Measurements from ENCODE around the gene SIK3. TPM values are rescaled to one million over a fixed set of nuclear protein-coding genes. Genes with fewer than 3 reads are reported as not detected.

SIK3 gene
- total RNA-seq, 2 donors from 2014 or later, result 26.7 to 28.0 TPM

DNA sequence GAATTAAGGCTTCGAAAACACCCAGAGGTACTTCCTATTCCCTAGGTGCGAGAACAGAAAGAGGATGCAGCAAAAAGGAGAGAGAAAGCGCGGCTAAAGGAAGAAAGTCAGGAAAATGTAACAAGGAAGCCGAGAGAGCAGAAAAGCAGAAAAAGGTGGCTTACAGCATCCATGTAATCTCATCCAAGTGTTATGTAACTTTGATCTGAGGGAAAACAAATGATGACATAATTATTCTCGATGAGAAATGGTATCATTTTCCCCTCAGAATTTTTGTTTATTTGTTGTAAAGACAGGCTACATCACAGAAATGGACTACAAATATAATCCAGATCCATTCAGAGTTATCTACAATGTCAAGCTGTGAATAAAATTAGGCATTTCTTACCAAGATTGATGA lies 191.7 kb downstream of the SIK3 start:
- Histone ChIP-seq H3K9me3 (no peaks in the 10 kb centered on the region), H3K4me1 (no peaks in the 10 kb centered on the region), H3K9ac (ENCODE audit: low read depth in 2 of 2, low read length in 2 of 2) (no peak overlapping the region), H3K36me3 (no peaks in the 10 kb centered on the region), H3K27me3 (no peaks in the 10 kb centered on the region), H3K4me3 (no peak overlapping the region), H3K27ac (no peak overlapping the region)
- DNase-seq, result no peak
- TF ChIP-seq, protein P1, sequence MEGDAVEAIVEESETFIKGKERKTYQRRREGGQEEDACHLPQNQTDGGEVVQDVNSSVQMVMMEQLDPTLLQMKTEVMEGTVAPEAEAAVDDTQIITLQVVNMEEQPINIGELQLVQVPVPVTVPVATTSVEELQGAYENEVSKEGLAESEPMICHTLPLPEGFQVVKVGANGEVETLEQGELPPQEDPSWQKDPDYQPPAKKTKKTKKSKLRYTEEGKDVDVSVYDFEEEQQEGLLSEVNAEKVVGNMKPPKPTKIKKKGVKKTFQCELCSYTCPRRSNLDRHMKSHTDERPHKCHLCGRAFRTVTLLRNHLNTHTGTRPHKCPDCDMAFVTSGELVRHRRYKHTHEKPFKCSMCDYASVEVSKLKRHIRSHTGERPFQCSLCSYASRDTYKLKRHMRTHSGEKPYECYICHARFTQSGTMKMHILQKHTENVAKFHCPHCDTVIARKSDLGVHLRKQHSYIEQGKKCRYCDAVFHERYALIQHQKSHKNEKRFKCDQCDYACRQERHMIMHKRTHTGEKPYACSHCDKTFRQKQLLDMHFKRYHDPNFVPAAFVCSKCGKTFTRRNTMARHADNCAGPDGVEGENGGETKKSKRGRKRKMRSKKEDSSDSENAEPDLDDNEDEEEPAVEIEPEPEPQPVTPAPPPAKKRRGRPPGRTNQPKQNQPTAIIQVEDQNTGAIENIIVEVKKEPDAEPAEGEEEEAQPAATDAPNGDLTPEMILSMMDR (IDR thresholded peaks at IDR 0.05), result no peak
- intact Hi-C loops (cut with DNase I), result no loop called here

DNA sequence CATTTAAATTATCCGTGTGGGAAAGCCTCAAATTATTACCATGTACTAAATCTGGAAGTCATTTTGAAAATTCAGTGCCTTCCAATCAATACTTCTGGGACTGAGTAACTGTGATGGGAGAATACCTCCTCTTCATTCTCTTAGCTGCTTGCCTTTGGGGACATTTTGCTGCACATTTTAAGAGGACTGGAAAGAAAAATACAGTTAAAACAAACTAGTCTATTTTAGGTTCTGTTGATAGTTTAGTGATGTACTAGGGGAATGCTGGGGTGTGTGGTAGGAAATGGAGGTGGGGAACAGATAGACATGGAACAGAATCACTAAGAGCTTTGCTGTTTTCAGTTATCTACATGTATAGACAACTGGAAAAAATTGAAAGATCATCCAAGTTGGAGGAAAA lies 195.1 kb downstream of the SIK3 start:
- Histone ChIP-seq H3K27ac (no peak overlapping the region), H3K36me3 (no peaks in the 10 kb centered on the region), H3K9ac (ENCODE audit: low read depth in 2 of 2, low read length in 2 of 2) (no peak overlapping the region), H3K27me3 (no peaks in the 10 kb centered on the region), H3K9me3 (no peaks in the 10 kb centered on the region), H3K4me1 (no peaks in the 10 kb centered on the region), H3K4me3 (no peak overlapping the region)
- intact Hi-C loops (cut with DNase I), result no loop called here
- DNase-seq, result no peak
- TF ChIP-seq, protein P1 (IDR thresholded peaks at IDR 0.05), result no peak

GRCh38 chr11:116901964-116902688 lies 196.1 kb downstream of the SIK3 start:
- no peaks in the 10 kb centered on the region for H3K4me1 ChIP-seq
- no peaks in the 10 kb centered on the region for H3K36me3 ChIP-seq
- TF ChIP-seq, protein P1 (IDR thresholded peaks at IDR 0.05), result no peak
- H3K27me3 ChIP-seq, result no peaks in the 10 kb centered on the region
- H3K9me3 ChIP-seq, result no peaks in the 10 kb centered on the region
- no peak overlapping the region for H3K9ac ChIP-seq (ENCODE audit: low read depth in 2 of 2, low read length in 2 of 2)
- no peak for DNase-seq
- no peak overlapping the region for H3K27ac ChIP-seq
- intact Hi-C loops (cut with DNase I), result no loop called here
- H3K4me3 ChIP-seq, result no peak overlapping the region

DNA sequence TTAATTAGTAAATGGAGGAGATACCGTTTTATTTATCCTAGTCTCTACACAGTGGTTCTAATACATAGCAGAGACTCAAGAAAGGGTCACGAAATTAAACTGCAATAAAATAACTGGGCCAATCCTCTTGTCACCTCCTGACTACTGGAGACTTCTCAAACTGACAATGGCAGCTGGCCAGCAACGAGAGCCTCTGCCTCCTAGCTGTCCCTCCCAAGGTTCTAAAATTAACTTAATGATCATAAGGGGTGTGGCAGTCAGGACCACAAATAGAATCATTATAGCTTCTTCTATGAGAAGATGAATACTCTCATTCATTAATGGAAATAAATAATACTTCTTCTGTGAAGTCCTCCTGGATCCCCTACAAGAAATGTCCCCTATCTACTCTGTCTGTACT lies 197.0 kb downstream of the SIK3 start:
- Histone ChIP-seq H3K9ac (ENCODE audit: low read depth in 2 of 2, low read length in 2 of 2) (no peak overlapping the region), H3K9me3 (no peaks in the 10 kb centered on the region), H3K4me3 (no peak overlapping the region), H3K27ac (no peak overlapping the region), H3K27me3 (no peaks in the 10 kb centered on the region), H3K36me3 (no peaks in the 10 kb centered on the region), H3K4me1 (no peaks in the 10 kb centered on the region)
- DNase-seq, result no peak
- intact Hi-C loops (cut with DNase I), result no loop called here
- TF ChIP-seq, protein P1 (IDR thresholded peaks at IDR 0.05), result no peak

GRCh38 chr11:116896211-116896610 lies 202.0 kb downstream of the SIK3 start:
- Histone ChIP-seq H3K4me3 (no peak overlapping the region), H3K27me3 (no peaks in the 10 kb centered on the region), H3K9ac (ENCODE audit: low read depth in 2 of 2, low read length in 2 of 2) (no peak overlapping the region), H3K4me1 (no peaks in the 10 kb centered on the region), H3K27ac (no peak overlapping the region), H3K9me3 (no peaks in the 10 kb centered on the region), H3K36me3 (no peaks in the 10 kb centered on the region)
- TF ChIP-seq, protein P1 (IDR thresholded peaks at IDR 0.05), result no peak
- DNase-seq, result no peak
- intact Hi-C loops (cut with DNase I), result no loop called here
